Stomach (tissue), 9 donors: ENCODE results near the gene PFKFB4. TPM values are rescaled to one million over a fixed set of nuclear protein-coding genes. Genes with fewer than 3 reads are reported as not detected.

Experiments
- DNase-seq, 2 donors: peaks; one replicate each; pipeline versions ENCODE4 v3.0.0 to v3.0.0-alpha.2; 2013 to 2019
- H3K27ac ChIP-seq, 5 donors: fragments of 200-600 bp in 4 of 5; sonication (generic) in 4 of 5; one replicate each; pipeline ENCODE4 v1.5.1; 2013 to 2019; ENCODE audit warnings: mild to moderate bottlenecking in 1 of 5, moderate library complexity in 1 of 5
- H3K27me3 ChIP-seq, 3 donors: fragments of 200-600 bp; sonication (generic); one replicate each; pipeline ENCODE4 v1.5.1; 2017 to 2019; ENCODE audit warnings: mixed run types in 1 of 3
- H3K36me3 ChIP-seq, 4 donors: fragments of 200-600 bp; sonication (generic); 1 replicate in 3 of 4; 2 replicates in 1 of 4; pipeline ENCODE4 v1.5.1; 2016 to 2019
- H3K4me1 ChIP-seq, 4 donors: fragments of 200-600 bp; sonication (generic); one replicate each; pipeline ENCODE4 v1.5.1; 2016 to 2019
- H3K4me3 ChIP-seq, 4 donors: fragments of 200-600 bp; sonication (generic) in 3 of 4; one replicate each; pipeline ENCODE4 v1.5.1; 2016 to 2019; ENCODE audit warnings: mild to moderate bottlenecking in 1 of 4
- H3K9me3 ChIP-seq, 4 donors: fragments of 200-600 bp; sonication (generic); one replicate each; pipeline ENCODE4 v1.5.1; 2016 to 2019
- EP300 ChIP-seq: sonication (generic); formaldehyde crosslinking; IDR thresholded peaks from one replicate; pipeline ENCODE4 v1.6.1; 2017; ENCODE audit warnings: antibody characterized with exemption
- POLR2A ChIP-seq, 4 donors: fragments of 450-650 bp; IDR thresholded peaks; one replicate each; pipeline ENCODE4 v1.6.1; 2016; ENCODE audit warnings: antibody characterized with exemption in 4 of 4, control low read depth in 2 of 4, mild to moderate bottlenecking in 1 of 4, moderate library complexity in 1 of 4
- POLR2AphosphoS5 ChIP-seq, 3 donors: sonication (generic); formaldehyde crosslinking; IDR thresholded peaks; one replicate each; pipeline ENCODE4 v1.6.1; 2016; ENCODE audit warnings: antibody characterized with exemption in 3 of 3
- WGBS, 5 donors: extraction: QIAGEN DNeasy Blood & Tissue Kit in 3 of 5; methylation state at CpG; one replicate each; pipeline versions ENCODE4 v1.1.5 to v1.1.7; 2013 to 2018; 5-methylcytosine and 5-hydroxymethylcytosine counted together
- intact Hi-C: fragments of 100-400 bp; cut with DNase I; formaldehyde crosslinking; loops from one replicate; pipeline ENCODE4 v1.15.1; 2023; ENCODE audit warnings: low total_unique reads
- polyA plus RNA-seq, 3 donors: library from polyadenylated mRNA; stranded (reverse); fragments of 200-250 nt; gene quantifications; one replicate each; pipeline ENCODE4 v1.2.3, GENCODE V29; 2013
- total RNA-seq, 5 donors: library from RNA; depleted of rRNA; stranded (reverse); fragments of >200 nt; gene quantifications; one replicate each; pipeline versions ENCODE4 v1.1.0 to v1.2.3, GENCODE V29; 2014 to 2016
- TF ChIP-seq, protein P1 (sequence below), 7 experiments: fragments of 450-650 bp in 4 of 7; fragments of 200-600 bp in 3 of 7; sonication (generic) in 3 of 7; IDR thresholded peaks; one replicate each; pipeline ENCODE4 v1.5.1; 2016 to 2019; ENCODE audit warnings: antibody characterized with exemption in 7 of 7, control low read depth in 2 of 7, mild to moderate bottlenecking in 1 of 7
- donor health status: healthy with polysubstance abuse.
- donor health status: Bipolar disorder and iron deficiency.
- donor health status: healthy.

The PFKFB4 gene
- total and polyA plus RNA-seq, 8 donors, result 0.61 to 9.6 (median 1.5) TPM; not detected in 1

- TF ChIP-seq POLR2A (IDR thresholded peaks at IDR 0.05) (no peak), EP300 (no peak), POLR2AphosphoS5 (IDR thresholded peaks at IDR 0.05) (no peak)
- TF ChIP-seq, protein P1, sequence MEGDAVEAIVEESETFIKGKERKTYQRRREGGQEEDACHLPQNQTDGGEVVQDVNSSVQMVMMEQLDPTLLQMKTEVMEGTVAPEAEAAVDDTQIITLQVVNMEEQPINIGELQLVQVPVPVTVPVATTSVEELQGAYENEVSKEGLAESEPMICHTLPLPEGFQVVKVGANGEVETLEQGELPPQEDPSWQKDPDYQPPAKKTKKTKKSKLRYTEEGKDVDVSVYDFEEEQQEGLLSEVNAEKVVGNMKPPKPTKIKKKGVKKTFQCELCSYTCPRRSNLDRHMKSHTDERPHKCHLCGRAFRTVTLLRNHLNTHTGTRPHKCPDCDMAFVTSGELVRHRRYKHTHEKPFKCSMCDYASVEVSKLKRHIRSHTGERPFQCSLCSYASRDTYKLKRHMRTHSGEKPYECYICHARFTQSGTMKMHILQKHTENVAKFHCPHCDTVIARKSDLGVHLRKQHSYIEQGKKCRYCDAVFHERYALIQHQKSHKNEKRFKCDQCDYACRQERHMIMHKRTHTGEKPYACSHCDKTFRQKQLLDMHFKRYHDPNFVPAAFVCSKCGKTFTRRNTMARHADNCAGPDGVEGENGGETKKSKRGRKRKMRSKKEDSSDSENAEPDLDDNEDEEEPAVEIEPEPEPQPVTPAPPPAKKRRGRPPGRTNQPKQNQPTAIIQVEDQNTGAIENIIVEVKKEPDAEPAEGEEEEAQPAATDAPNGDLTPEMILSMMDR (IDR thresholded peaks at IDR 0.05), result no peak
- Histone ChIP-seq H3K4me3 (no peak overlapping the region), H3K27ac (no peak overlapping the region), H3K27me3 (no peaks in the 10 kb centered on the region), H3K4me1 (peaks cover 19 to 47% (median 29%) of the 10 kb centered on the region in 4 donors), H3K36me3 (peaks cover 4 to 46% (median 42%) of the 10 kb centered on the region in 4 donors), H3K9me3 (no peaks in the 10 kb centered on the region)
- DNase-seq, result no peak
- intact Hi-C loops, result no loop called here
- WGBS, 5 donors, result 78 to 82% (median 79%) methylated on average over 5 to 7 of the region's 7 CpGs
Measured at GRCh38 chr3:48501196-48501595, 55.4 kb downstream of the PFKFB4 start.

GRCh38 chr3:48500656-48501055 lies 55.9 kb downstream of the PFKFB4 start:
- no peak for DNase-seq
- no peak for TF ChIP-seq EP300
- TF ChIP-seq, protein P1 (IDR thresholded peaks at IDR 0.05), result no peak
- TF ChIP-seq POLR2AphosphoS5 (IDR thresholded peaks at IDR 0.05), result no peak
- WGBS, 5 donors, result 89 to 98% (median 96%) methylated on average over 3 to 5 of the region's 5 CpGs
- Histone ChIP-seq H3K9me3 (no peaks in the 10 kb centered on the region), H3K4me3 (no peak overlapping the region), H3K36me3 (peaks cover 4 to 51% (median 48%) of the 10 kb centered on the region in 4 donors), H3K4me1 (peaks cover 19 to 47% (median 29%) of the 10 kb centered on the region in 4 donors), H3K27me3 (no peaks in the 10 kb centered on the region), H3K27ac (no peak overlapping the region)
- intact Hi-C loops, result no loop called here

GRCh38 chr3:48493203-48493501 lies 63.5 kb downstream of the PFKFB4 start:
- Histone ChIP-seq H3K36me3 (peaks cover 4 to 62% (median 48%) of the 10 kb centered on the region in 4 donors), H3K27me3 (no peaks in the 10 kb centered on the region), H3K27ac (peak overlapping the region in 2 of 5 donors; percentile 15 to 24), H3K9me3 (no peaks in the 10 kb centered on the region), H3K4me3 (no peak overlapping the region), H3K4me1 (peaks cover 0 to 6% (median 0%) of the 10 kb centered on the region in 4 donors)
- intact Hi-C loops, result no loop called here
- no peak for DNase-seq
- 74 to 94% (median 93%) methylated on average over 3 of the region's 3 CpGs for whole genome bisulfite sequencing, 5 donors
- TF ChIP-seq, protein P1 (IDR thresholded peaks at IDR 0.05), result no peak
- TF ChIP-seq EP300 (no peak), POLR2AphosphoS5 (IDR thresholded peaks at IDR 0.05) (no peak), POLR2A (IDR thresholded peaks at IDR 0.05) (no peak)

- intact Hi-C loops, result no loop called here
- Histone ChIP-seq H3K27me3 (no peaks in the 10 kb centered on the region), H3K27ac (peak overlapping the region in 2 of 5 donors; percentile 15 to 24), H3K4me3 (no peak overlapping the region), H3K4me1 (peaks cover 0 to 6% (median 0%) of the 10 kb centered on the region in 4 donors), H3K9me3 (no peaks in the 10 kb centered on the region), H3K36me3 (peaks cover 4 to 57% (median 44%) of the 10 kb centered on the region in 4 donors)
- WGBS, 5 donors, result 70 to 80% (median 75%) methylated on average over 7 of the region's 7 CpGs
- peak in 1 of 2 donors; percentile 35 for DNase-seq
- TF ChIP-seq, protein P1 (IDR thresholded peaks at IDR 0.05), result no peak
- TF ChIP-seq POLR2A (IDR thresholded peaks at IDR 0.05) (no peak), POLR2AphosphoS5 (IDR thresholded peaks at IDR 0.05) (no peak), EP300 (no peak)
Measured at GRCh38 chr3:48492461-48493202, 64.0 kb downstream of the PFKFB4 start.
